ENCODE measurements around the gene ITGB1BP1. TPM values are rescaled to one million over a fixed set of nuclear protein-coding genes. Genes with fewer than 3 reads are reported as not detected.

ITGB1BP1 gene
- total RNA-seq, 2 experiments from 2014 or later = 54.0 to 102 TPM

DNA sequence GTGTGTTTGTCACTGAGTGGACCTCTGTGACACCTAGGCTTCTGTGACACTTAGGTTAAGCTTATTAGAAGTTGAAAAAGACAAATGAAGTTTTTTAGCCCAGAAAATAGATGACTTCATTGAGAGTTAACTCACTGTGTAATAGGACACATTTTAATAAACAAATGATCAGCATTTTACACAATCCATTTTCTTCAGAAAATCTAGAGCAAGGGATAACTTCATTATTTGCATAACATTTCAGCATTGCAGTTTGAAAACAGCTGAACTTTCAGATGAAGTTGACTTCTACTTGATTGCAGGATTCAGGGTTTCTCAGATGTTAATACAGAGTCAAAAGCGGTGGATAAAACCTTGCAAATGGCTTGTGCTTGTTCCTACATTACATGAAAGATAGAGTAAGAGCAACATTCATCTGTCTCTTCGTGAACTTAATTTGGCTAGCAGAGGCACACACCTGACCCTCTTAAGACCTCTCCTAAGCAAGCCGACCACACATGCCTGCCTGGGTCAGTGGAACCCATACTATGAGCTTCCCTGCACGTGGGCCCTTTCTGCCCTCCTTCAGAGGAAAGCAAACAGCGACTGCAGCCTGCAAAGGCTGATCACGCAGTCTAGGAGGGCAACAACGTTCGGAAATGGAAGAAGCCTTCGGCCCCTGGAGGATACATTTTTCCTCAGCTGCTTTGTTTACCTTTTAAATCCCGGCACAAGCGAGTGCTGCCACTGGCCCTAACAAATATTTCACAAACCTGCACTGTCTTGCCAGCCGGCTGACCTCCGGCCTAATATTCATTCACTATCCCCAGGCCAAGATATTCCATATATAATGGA, 16.6 kb downstream of the ITGB1BP1 start:
- Histone ChIP-seq H4K20me1 (ENCODE audit: insufficient read depth, low read length) (no peaks in the 10 kb centered on the region), H3K4me1 (ENCODE audit: insufficient read depth, low read length, poor library complexity, severe bottlenecking) (peaks cover 9% of the 10 kb centered on the region), H3K79me2 (ENCODE audit: insufficient read depth, low read depth, low read length) (no peaks in the 10 kb centered on the region), H2AFZ (ENCODE audit: low read length) (no peak overlapping the region), H3K9me3 (ENCODE audit: low read length) (no peaks in the 10 kb centered on the region), H3K4me2 (ENCODE audit: low read length) (no peak overlapping the region), H3K36me3 (ENCODE audit: insufficient read depth, low read length) (peaks cover 45% of the 10 kb centered on the region), H3K4me3 (ENCODE audit: low read depth, low read length, poor library complexity, severe bottlenecking) (no peak overlapping the region), H3K27ac (ENCODE audit: low read depth, low read length, poor library complexity, severe bottlenecking) (no peak overlapping the region), H3K9me2 (ENCODE audit: insufficient read depth, low read length) (no peaks in the 10 kb centered on the region)
- intact Hi-C loops (cut with micrococcal nuclease; ENCODE audit: unreplicated experiment) = no loop called here
- BruUV-seq (replicated peaks) = no TSS peak
- TF ChIP-seq EZH2phosphoT487 (IDR thresholded peaks at IDR 0.05; ENCODE audit: borderline replicate concordance, low read depth, low read length) = no peak
- TF ChIP-seq, protein P1, sequence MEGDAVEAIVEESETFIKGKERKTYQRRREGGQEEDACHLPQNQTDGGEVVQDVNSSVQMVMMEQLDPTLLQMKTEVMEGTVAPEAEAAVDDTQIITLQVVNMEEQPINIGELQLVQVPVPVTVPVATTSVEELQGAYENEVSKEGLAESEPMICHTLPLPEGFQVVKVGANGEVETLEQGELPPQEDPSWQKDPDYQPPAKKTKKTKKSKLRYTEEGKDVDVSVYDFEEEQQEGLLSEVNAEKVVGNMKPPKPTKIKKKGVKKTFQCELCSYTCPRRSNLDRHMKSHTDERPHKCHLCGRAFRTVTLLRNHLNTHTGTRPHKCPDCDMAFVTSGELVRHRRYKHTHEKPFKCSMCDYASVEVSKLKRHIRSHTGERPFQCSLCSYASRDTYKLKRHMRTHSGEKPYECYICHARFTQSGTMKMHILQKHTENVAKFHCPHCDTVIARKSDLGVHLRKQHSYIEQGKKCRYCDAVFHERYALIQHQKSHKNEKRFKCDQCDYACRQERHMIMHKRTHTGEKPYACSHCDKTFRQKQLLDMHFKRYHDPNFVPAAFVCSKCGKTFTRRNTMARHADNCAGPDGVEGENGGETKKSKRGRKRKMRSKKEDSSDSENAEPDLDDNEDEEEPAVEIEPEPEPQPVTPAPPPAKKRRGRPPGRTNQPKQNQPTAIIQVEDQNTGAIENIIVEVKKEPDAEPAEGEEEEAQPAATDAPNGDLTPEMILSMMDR (conservative IDR thresholded peaks at IDR 0.05; ENCODE audit: low read length) = no peak
- no peak for DNase-seq (ENCODE audit: low spot score)
- ChIA-PET CTCF (ENCODE audit: unreplicated experiment) (interaction anchor here (0.7 kb wide), 1 partner anchor 1992 kb away, joined by 6 read pairs; no protein-coding TSS in a partner anchor), POLR2A (no interaction called here)

DNA sequence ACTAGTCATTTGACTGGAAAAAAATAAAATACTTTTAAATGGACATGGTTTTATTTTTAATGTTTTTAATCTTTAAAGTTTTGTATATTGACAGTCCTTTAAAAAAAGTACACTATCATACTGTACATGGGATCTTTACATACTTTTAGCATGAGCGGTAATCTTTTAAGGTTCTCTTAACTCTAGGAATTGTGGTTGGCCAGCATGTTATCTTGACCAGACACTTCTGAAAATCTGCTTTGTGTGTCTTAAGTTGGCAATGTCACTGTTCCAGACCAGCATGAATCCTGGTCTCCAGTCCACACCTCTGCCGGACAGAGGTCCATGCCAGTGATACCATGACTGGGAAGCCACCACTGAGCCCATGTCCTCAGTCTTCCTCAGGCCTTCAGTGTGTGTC, 17.7 kb downstream of the ITGB1BP1 start:
- H3K36me3 ChIP-seq (ENCODE audit: insufficient read depth, low read length) = peaks cover 37% of the 10 kb centered on the region
- H3K4me1 ChIP-seq (ENCODE audit: insufficient read depth, low read length, poor library complexity, severe bottlenecking) = peaks cover 8% of the 10 kb centered on the region
- no peak for DNase-seq (ENCODE audit: low spot score)
- no peak overlapping the region for H2AFZ ChIP-seq (ENCODE audit: low read length)
- intact Hi-C loops (cut with micrococcal nuclease; ENCODE audit: unreplicated experiment) = no loop called here
- POLR2A ChIA-PET = no interaction called here
- H3K9me2 ChIP-seq (ENCODE audit: insufficient read depth, low read length) = no peaks in the 10 kb centered on the region
- TF ChIP-seq EZH2phosphoT487 (IDR thresholded peaks at IDR 0.05; ENCODE audit: borderline replicate concordance, low read depth, low read length) = no peak
- TF ChIP-seq, protein P1 (conservative IDR thresholded peaks at IDR 0.05; ENCODE audit: low read length) = no peak
- H3K9me3 ChIP-seq (ENCODE audit: low read length) = no peaks in the 10 kb centered on the region
- no peak overlapping the region for H3K4me3 ChIP-seq (ENCODE audit: low read depth, low read length, poor library complexity, severe bottlenecking)
- no peaks in the 10 kb centered on the region for H3K79me2 ChIP-seq (ENCODE audit: insufficient read depth, low read depth, low read length)
- CTCF ChIA-PET (ENCODE audit: unreplicated experiment) = no interaction called here
- BruUV-seq (replicated peaks) = no TSS peak
- H4K20me1 ChIP-seq (ENCODE audit: insufficient read depth, low read length) = no peaks in the 10 kb centered on the region
- H3K27ac ChIP-seq (ENCODE audit: low read depth, low read length, poor library complexity, severe bottlenecking) = no peak overlapping the region
- no peak overlapping the region for H3K4me2 ChIP-seq (ENCODE audit: low read length)

DNA sequence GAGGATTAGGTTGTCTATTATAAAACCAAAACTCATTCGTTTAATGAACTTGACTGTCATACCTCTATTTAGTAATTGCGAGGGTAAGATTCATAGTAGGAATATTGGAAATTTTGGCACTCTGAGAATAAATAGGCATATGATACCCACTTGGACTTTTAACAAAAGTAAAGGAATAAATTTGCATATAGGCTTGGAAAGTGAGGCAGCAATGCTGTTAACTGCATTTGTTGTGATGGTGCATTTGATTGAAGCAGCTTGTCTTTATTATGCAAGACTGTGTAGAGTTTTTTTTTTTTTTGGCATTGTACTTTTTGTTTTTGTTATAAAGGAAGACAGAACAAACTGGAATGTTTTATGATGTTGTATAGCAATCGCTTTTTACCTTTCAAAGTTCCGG, 18.9 kb downstream of the ITGB1BP1 start:
- Histone ChIP-seq H3K4me3 (ENCODE audit: low read depth, low read length, poor library complexity, severe bottlenecking) (no peak overlapping the region), H3K79me2 (ENCODE audit: insufficient read depth, low read depth, low read length) (no peaks in the 10 kb centered on the region), H3K9me2 (ENCODE audit: insufficient read depth, low read length) (no peaks in the 10 kb centered on the region), H4K20me1 (ENCODE audit: insufficient read depth, low read length) (no peaks in the 10 kb centered on the region), H3K4me2 (ENCODE audit: low read length) (no peak overlapping the region), H3K4me1 (ENCODE audit: insufficient read depth, low read length, poor library complexity, severe bottlenecking) (peaks cover 4% of the 10 kb centered on the region), H3K27ac (ENCODE audit: low read depth, low read length, poor library complexity, severe bottlenecking) (no peak overlapping the region), H3K36me3 (ENCODE audit: insufficient read depth, low read length) (peaks cover 28% of the 10 kb centered on the region; the same call in 1 of the 2 replicates), H3K9me3 (ENCODE audit: low read length) (no peaks in the 10 kb centered on the region), H2AFZ (ENCODE audit: low read length) (no peak overlapping the region)
- ChIA-PET CTCF (ENCODE audit: unreplicated experiment) (no interaction called here), POLR2A (interaction anchor here (0.6 kb wide), 1 partner anchor 582 kb away, joined by 3 read pairs; no protein-coding TSS in a partner anchor)
- TF ChIP-seq EZH2phosphoT487 (IDR thresholded peaks at IDR 0.05; ENCODE audit: borderline replicate concordance, low read depth, low read length) = no peak
- TF ChIP-seq, protein P1 (conservative IDR thresholded peaks at IDR 0.05; ENCODE audit: low read length) = no peak
- no peak for DNase-seq (ENCODE audit: low spot score)
- intact Hi-C loops (cut with micrococcal nuclease; ENCODE audit: unreplicated experiment) = no loop called here
- no TSS peak for BruUV-seq (replicated peaks)

All from OCI-LY7 (cell line).